B cell (primary cell): ENCODE measurements around the gene GAL3ST2. TPM values are rescaled to one million over a fixed set of nuclear protein-coding genes. Genes with fewer than 3 reads are reported as not detected.

Source experiments
- ATAC-seq: fragments of 200-7000 bp; cut with Tn5 transposase; one replicate; pipeline ENCODE4 v1.10.0; 2021; ENCODE audit warnings: low read depth, mild to moderate bottlenecking, moderate number of reproducible peaks, moderate library complexity
- CTCF ChIA-PET: fragments of 350-600 bp; sonication (Branson Sonifier 250); formaldehyde crosslinking; loops from one replicate; lab custom pipeline; 2021; ENCODE audit warnings: antibody characterized with exemption, inconsistent platforms; lab: Charles Lee
- POLR2A ChIA-PET: fragments of 350-600 bp; sonication (Branson Sonifier 250); formaldehyde crosslinking; loops from one replicate; lab custom pipeline; 2021; ENCODE audit warnings: antibody characterized with exemption; lab: Charles Lee
- DNase-seq: peaks from one replicate; pipeline ENCODE4 v3.0.0; 2013
- H2AFZ ChIP-seq: 2 replicates; pipeline ENCODE4 v1.6.1; 2012; ENCODE audit warnings: mild to moderate bottlenecking, low read depth, low read length; ENCODE audit not compliant: insufficient read depth, poor library complexity, severe bottlenecking
- H3K27ac ChIP-seq, 2 donors: 1 replicate in 1 of 2; 2 replicates in 1 of 2; pipeline ENCODE4 v1.5.1; 2012 to 2013; ENCODE audit warnings: low read length in 2 of 2, mild to moderate bottlenecking in 2 of 2, moderate library complexity in 1 of 2
- H3K27me3 ChIP-seq, 4 experiments: fragments of 200-600 bp in 1 of 4; sonication (generic) in 1 of 4; replicated peaks in 1 of 4; 1 replicate in 2 of 4; 2 replicates in 2 of 4; pipeline versions ENCODE4 v1.6.1 to v1.7.0; 2013 to 2016; ENCODE audit warnings: low read length in 3 of 4, mild to moderate bottlenecking in 2 of 4, mixed read lengths in 1 of 4, moderate library complexity in 1 of 4; ENCODE audit not compliant: insufficient read depth in 4 of 4, control insufficient read depth in 3 of 4; ENCODE audit errors: control extremely low read depth in 1 of 4
- H3K36me3 ChIP-seq, 2 experiments: replicated peaks in 1 of 2; 1 replicate in 1 of 2; 2 replicates in 1 of 2; pipeline versions ENCODE4 v1.6.1 to v1.7.1; 2013; ENCODE audit warnings: low read length in 1 of 2; ENCODE audit not compliant: insufficient read depth in 2 of 2, control insufficient read depth in 1 of 2; ENCODE audit errors: control extremely low read depth in 1 of 2, extremely low read depth in 1 of 2
- H3K4me1 ChIP-seq, 2 donors: fragments of 200-600 bp in 1 of 2; sonication (generic) in 1 of 2; 1 replicate in 1 of 2; 2 replicates in 1 of 2; pipeline versions ENCODE4 v1.5.1 to v1.6.1; 2013 to 2017; ENCODE audit warnings: low read length in 2 of 2; ENCODE audit not compliant: control insufficient read depth in 2 of 2, insufficient read depth in 2 of 2
- H3K4me2 ChIP-seq: replicated peaks from 2 replicates; pipeline ENCODE3; 2012; ENCODE audit warnings: mild to moderate bottlenecking, low read depth, low read length; ENCODE audit not compliant: poor library complexity, severe bottlenecking
- H3K4me3 ChIP-seq, 5 experiments: fragments of 200-600 bp in 1 of 5; sonication (generic) in 1 of 5; 1 replicate in 3 of 5; 2 replicates in 2 of 5; pipeline versions ENCODE4 v1.5.1 to v1.7.0; 2011 to 2016; ENCODE audit warnings: low read length in 4 of 5, mild to moderate bottlenecking in 4 of 5, low read depth in 2 of 5, control low read depth in 1 of 5, moderate library complexity in 1 of 5; ENCODE audit not compliant: insufficient read depth in 1 of 5; ENCODE audit errors: control extremely low read depth in 1 of 5, extremely low read depth in 1 of 5
- H3K79me2 ChIP-seq: fragments of 200-600 bp; sonication (generic); one replicate; pipeline ENCODE4 v1.6.0; 2016; ENCODE audit warnings: low read length; ENCODE audit not compliant: control insufficient read depth, insufficient read depth
- H3K9ac ChIP-seq: fragments of 200-600 bp; sonication (generic); 2 replicates; pipeline ENCODE4 v1.6.1; 2017; ENCODE audit warnings: mild to moderate bottlenecking, low read length, moderate library complexity
- H3K9me3 ChIP-seq, 3 donors: one replicate each; pipeline versions ENCODE4 v1.6.1 to v1.7.1; 2013; ENCODE audit warnings: low read length in 2 of 3; ENCODE audit not compliant: control insufficient read depth in 2 of 3, insufficient read depth in 1 of 3; ENCODE audit errors: control extremely low read depth in 1 of 3
- H4K20me1 ChIP-seq: 2 replicates; pipeline ENCODE4 v1.6.0; 2012; ENCODE audit warnings: mild to moderate bottlenecking, low read length; ENCODE audit not compliant: insufficient read depth, control insufficient read depth, poor library complexity, severe bottlenecking
- H3K27ac Mint-ChIP-seq: one replicate; pipeline ENCODE4 v1.8.0; 2021; ENCODE audit warnings: mixed read lengths
- H3K27me3 Mint-ChIP-seq: one replicate; pipeline ENCODE4 v1.8.0; 2021; ENCODE audit warnings: mixed read lengths
- H3K4me1 Mint-ChIP-seq: one replicate; pipeline ENCODE4 v1.8.0; 2021; ENCODE audit warnings: mixed read lengths
- H3K4me3 Mint-ChIP-seq: one replicate; pipeline ENCODE4 v1.8.0; 2021; ENCODE audit warnings: mixed read lengths
- H3K9me3 Mint-ChIP-seq: one replicate; pipeline ENCODE4 v1.8.0; 2022; ENCODE audit warnings: mixed read lengths; ENCODE audit not compliant: insufficient read depth
- EZH2 ChIP-seq: IDR thresholded peaks from 2 replicates; pipeline ENCODE4 v1.6.1; 2012; ENCODE audit warnings: borderline replicate concordance, low read depth, mild to moderate bottlenecking, moderate library complexity, low read length; ENCODE audit not compliant: insufficient read depth, poor library complexity, severe bottlenecking
- WGBS: methylation state at CpG from one replicate; pipeline ENCODE4 v1.1.5; 2013; ENCODE audit warnings: missing lambda C conversion rate; ENCODE audit not compliant: insufficient coverage; 5-methylcytosine and 5-hydroxymethylcytosine counted together
- intact Hi-C: fragments of 100-400 bp; cut with micrococcal nuclease; formaldehyde crosslinking; loops from one replicate; pipeline ENCODE4 v1.10.0; 2022
- polyA plus RNA-seq: library from polyadenylated mRNA; depleted of rRNA; stranded (reverse); fragments of >200 nt; gene quantifications from 2 replicates; pipeline ENCODE4 v1.2.3, GENCODE V29; 2012
- total RNA-seq, 2 donors: library from RNA; stranded (reverse); fragments of 120-200 nt in 1 of 2; gene quantifications; 1 replicate in 1 of 2; 2 replicates in 1 of 2; pipeline versions ENCODE4 v1.2.3 to v1.2.4, GENCODE V29; 2013 to 2022
- TF ChIP-seq, protein P1 (sequence below): fragments of 200-600 bp; IDR thresholded peaks from one replicate; pipeline ENCODE4 v1.8.0; 2022; ENCODE audit warnings: antibody characterized with exemption, mild to moderate bottlenecking

GAL3ST2 gene
- total and polyA plus RNA-seq, 2 donors (not counting 1 experiment from before 2014, with no cell fraction given): 0.10 TPM; not detected in 1

DNA sequence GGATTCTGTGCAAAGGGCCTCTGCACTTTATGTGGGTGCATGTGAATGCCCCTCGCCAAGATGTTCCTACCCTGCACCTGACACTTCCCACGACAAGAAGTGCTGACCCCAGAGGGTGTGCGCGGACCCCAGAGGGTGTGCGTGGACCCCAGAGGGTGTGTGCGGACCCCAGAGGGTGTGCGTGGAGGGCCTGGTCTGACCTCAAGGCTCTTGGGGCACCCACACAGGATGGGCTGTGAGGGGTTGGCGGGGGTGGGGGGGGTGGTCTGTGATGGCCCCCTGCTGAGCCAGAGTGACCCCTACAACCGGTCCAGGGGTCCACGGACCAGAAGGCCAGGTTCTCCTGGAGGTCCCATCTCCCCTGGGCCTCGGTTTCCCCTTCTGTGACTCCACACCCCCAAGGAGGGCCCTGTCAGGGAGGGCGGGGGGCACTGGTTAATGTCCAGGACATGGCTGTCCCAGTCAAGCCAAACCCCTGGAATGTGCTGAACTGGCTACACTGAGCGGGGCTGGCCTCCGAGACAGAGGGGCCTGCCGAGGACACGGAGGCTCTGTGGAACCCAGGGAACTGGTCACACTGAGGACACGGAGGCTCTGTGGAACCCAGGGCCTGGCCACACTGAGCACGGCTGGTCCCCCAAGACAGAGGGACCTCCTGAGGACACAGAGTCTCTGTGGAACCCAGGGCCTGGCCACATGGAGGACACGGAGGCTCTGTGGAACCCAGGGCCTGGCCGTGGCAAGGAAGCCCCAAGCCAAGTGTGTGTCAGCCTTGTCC lies 35.5 kb downstream of the GAL3ST2 start:
- Histone ChIP-seq H2AFZ (no peak overlapping the region), H3K4me1 (peaks cover 6% of the 10 kb centered on the region in 2 donors), H3K79me2 (no peaks in the 10 kb centered on the region), H3K9me3 (no peaks in the 10 kb centered on the region), H3K27me3 (peaks cover 0 to 3% (median 0%) of the 10 kb centered on the region in 4 experiments), H3K4me2 (no peak overlapping the region), H3K9ac (no peak overlapping the region), H3K27ac (no peak overlapping the region), H3K4me3 (no peak overlapping the region), H4K20me1 (no peaks in the 10 kb centered on the region), H3K36me3 (no peaks in the 10 kb centered on the region)
- CTCF ChIA-PET: no interaction called here
- DNase-seq (no peak), ATAC-seq (no peak)
- 87% methylated on average over 17 of the region's 20 CpGs for WGBS
- TF ChIP-seq, protein P1, sequence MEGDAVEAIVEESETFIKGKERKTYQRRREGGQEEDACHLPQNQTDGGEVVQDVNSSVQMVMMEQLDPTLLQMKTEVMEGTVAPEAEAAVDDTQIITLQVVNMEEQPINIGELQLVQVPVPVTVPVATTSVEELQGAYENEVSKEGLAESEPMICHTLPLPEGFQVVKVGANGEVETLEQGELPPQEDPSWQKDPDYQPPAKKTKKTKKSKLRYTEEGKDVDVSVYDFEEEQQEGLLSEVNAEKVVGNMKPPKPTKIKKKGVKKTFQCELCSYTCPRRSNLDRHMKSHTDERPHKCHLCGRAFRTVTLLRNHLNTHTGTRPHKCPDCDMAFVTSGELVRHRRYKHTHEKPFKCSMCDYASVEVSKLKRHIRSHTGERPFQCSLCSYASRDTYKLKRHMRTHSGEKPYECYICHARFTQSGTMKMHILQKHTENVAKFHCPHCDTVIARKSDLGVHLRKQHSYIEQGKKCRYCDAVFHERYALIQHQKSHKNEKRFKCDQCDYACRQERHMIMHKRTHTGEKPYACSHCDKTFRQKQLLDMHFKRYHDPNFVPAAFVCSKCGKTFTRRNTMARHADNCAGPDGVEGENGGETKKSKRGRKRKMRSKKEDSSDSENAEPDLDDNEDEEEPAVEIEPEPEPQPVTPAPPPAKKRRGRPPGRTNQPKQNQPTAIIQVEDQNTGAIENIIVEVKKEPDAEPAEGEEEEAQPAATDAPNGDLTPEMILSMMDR: no peak
- TF ChIP-seq EZH2: no peak
- Mint-ChIP-seq H3K27me3 (peaks cover 10% of the 10 kb centered on the region), H3K4me3 (no peak overlapping the region), H3K4me1 (peaks cover 15% of the 10 kb centered on the region), H3K27ac (no peak overlapping the region), H3K9me3 (no peaks in the 10 kb centered on the region)
- intact Hi-C loops: no loop called here
- POLR2A ChIA-PET: interaction anchor here (0.5 kb wide), 1 partner anchor 25 kb away, joined by 4 read pairs; no protein-coding TSS in a partner anchor
